Measurements from ENCODE around the gene GABRR1. TPM values are rescaled to one million over a fixed set of nuclear protein-coding genes. Genes with fewer than 3 reads are reported as not detected.

Gene GABRR1
- total RNA-seq, 2 experiments from 2014 or later: not detected

DNA sequence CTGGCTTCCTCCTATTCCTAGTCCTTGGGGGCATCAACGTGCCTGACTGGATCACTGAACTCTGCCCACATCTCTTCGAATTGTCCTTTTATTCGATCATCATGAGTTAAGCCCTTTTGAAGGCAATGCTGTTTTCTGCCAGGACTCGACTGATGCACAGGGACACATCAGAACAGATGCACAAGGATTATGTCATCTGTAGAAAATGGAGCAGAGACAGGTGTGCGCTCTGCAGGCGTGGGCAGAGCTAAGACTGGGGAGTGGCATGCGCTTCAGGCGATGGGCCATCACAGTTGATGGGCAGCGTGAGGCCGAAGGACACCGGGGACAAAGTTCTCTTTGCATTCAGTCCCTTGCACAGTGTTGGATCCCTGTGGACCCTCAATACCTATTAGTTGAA is 13.1 kb downstream of the GABRR1 start:
- TF ChIP-seq, protein P1, sequence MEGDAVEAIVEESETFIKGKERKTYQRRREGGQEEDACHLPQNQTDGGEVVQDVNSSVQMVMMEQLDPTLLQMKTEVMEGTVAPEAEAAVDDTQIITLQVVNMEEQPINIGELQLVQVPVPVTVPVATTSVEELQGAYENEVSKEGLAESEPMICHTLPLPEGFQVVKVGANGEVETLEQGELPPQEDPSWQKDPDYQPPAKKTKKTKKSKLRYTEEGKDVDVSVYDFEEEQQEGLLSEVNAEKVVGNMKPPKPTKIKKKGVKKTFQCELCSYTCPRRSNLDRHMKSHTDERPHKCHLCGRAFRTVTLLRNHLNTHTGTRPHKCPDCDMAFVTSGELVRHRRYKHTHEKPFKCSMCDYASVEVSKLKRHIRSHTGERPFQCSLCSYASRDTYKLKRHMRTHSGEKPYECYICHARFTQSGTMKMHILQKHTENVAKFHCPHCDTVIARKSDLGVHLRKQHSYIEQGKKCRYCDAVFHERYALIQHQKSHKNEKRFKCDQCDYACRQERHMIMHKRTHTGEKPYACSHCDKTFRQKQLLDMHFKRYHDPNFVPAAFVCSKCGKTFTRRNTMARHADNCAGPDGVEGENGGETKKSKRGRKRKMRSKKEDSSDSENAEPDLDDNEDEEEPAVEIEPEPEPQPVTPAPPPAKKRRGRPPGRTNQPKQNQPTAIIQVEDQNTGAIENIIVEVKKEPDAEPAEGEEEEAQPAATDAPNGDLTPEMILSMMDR (conservative IDR thresholded peaks at IDR 0.05; ENCODE audit: low read length): no peak
- TF ChIP-seq EZH2phosphoT487 (IDR thresholded peaks at IDR 0.05; ENCODE audit: borderline replicate concordance, low read depth, low read length): no peak
- Histone ChIP-seq H3K4me1 (ENCODE audit: insufficient read depth, low read length, poor library complexity, severe bottlenecking) (no peaks in the 10 kb centered on the region), H3K9me3 (ENCODE audit: low read length) (no peaks in the 10 kb centered on the region), H3K9me2 (ENCODE audit: insufficient read depth, low read length) (no peaks in the 10 kb centered on the region), H2AFZ (ENCODE audit: low read length) (no peak overlapping the region), H3K4me3 (ENCODE audit: low read depth, low read length, poor library complexity, severe bottlenecking) (no peak overlapping the region), H3K27ac (ENCODE audit: low read depth, low read length, poor library complexity, severe bottlenecking) (no peak overlapping the region), H3K36me3 (ENCODE audit: insufficient read depth, low read length) (no peaks in the 10 kb centered on the region), H3K4me2 (ENCODE audit: low read length) (no peak overlapping the region), H3K79me2 (ENCODE audit: insufficient read depth, low read depth, low read length) (no peaks in the 10 kb centered on the region), H4K20me1 (ENCODE audit: insufficient read depth, low read length) (no peaks in the 10 kb centered on the region)
- no TSS peak for BruUV-seq (replicated peaks)
- CTCF ChIA-PET (ENCODE audit: unreplicated experiment): no interaction called here
- POLR2A ChIA-PET: interaction anchor here (0.7 to 1.0 kb wide), 3 partner anchors 15 to 297 kb away, joined by 3 to 4 read pairs (median 3); no protein-coding TSS in a partner anchor
- DNase-seq (ENCODE audit: low spot score): no peak
- intact Hi-C loops (cut with micrococcal nuclease; ENCODE audit: unreplicated experiment): no loop called here

DNA sequence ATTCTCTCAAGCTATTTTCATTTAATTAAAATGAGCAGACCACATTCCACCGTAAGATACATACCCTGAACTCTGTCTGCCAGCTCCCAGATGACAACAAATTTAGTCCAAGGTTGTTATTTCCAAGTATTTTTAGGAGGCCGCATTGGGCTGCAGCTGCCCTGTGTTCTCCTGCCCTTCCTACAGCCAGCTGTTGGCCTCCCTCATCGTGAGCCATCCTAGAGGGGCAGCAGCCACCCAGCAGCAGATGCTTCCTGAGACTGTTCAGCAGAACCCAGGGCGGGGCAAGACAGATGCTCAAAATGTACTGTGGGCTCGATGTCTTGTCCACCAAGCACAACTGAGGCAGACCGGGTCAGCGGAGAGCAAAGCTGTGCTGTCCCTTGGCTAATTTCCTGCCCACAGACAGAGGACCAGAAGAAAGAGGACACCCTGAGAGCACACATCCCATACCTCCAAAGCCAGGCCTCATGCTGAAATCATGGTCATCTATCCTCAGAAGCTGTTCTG is 16.4 kb downstream of the GABRR1 start:
- no peak for TF ChIP-seq EZH2phosphoT487 (IDR thresholded peaks at IDR 0.05; ENCODE audit: borderline replicate concordance, low read depth, low read length)
- TF ChIP-seq, protein P1 (conservative IDR thresholded peaks at IDR 0.05; ENCODE audit: low read length): no peak
- Histone ChIP-seq H3K4me2 (ENCODE audit: low read length) (no peak overlapping the region), H2AFZ (ENCODE audit: low read length) (no peak overlapping the region), H3K4me3 (ENCODE audit: low read depth, low read length, poor library complexity, severe bottlenecking) (no peak overlapping the region), H3K27ac (ENCODE audit: low read depth, low read length, poor library complexity, severe bottlenecking) (no peak overlapping the region), H3K79me2 (ENCODE audit: insufficient read depth, low read depth, low read length) (no peaks in the 10 kb centered on the region), H3K36me3 (ENCODE audit: insufficient read depth, low read length) (no peaks in the 10 kb centered on the region), H3K9me3 (ENCODE audit: low read length) (no peaks in the 10 kb centered on the region), H3K4me1 (ENCODE audit: insufficient read depth, low read length, poor library complexity, severe bottlenecking) (no peaks in the 10 kb centered on the region), H3K9me2 (ENCODE audit: insufficient read depth, low read length) (no peaks in the 10 kb centered on the region), H4K20me1 (ENCODE audit: insufficient read depth, low read length) (no peaks in the 10 kb centered on the region)
- no peak for DNase-seq (ENCODE audit: low spot score)
- ChIA-PET POLR2A (interaction anchor here (0.6 to 1.5 kb wide), 6 partner anchors 10 to 716 kb away, joined by 3 to 5 read pairs (median 4); no protein-coding TSS in a partner anchor), CTCF (ENCODE audit: unreplicated experiment) (no interaction called here)
- BruUV-seq (replicated peaks): no TSS peak
- intact Hi-C loops (cut with micrococcal nuclease; ENCODE audit: unreplicated experiment): no loop called here

DNA sequence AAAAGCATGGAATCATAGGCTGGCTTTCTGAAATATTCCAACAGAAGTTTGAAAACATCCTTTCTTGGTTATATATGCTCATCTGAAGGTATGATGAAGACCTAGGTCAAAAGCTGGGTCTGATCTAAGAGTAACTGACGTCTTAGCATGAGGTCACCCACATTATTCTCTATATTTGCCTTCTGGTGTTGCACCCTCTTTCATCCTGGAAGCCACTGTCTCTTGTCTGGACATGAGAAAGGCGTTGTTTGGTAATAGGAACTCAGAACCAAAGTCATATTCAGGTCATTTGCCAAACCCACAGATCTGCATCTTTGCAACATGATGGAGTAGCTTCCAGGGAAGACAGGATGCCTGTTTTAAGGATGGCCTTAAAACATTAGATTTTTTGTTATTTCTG is 17.6 kb downstream of the GABRR1 start:
- BruUV-seq (replicated peaks): no TSS peak
- Histone ChIP-seq H3K27ac (ENCODE audit: low read depth, low read length, poor library complexity, severe bottlenecking) (no peak overlapping the region), H3K4me1 (ENCODE audit: insufficient read depth, low read length, poor library complexity, severe bottlenecking) (no peaks in the 10 kb centered on the region), H3K79me2 (ENCODE audit: insufficient read depth, low read depth, low read length) (no peaks in the 10 kb centered on the region), H2AFZ (ENCODE audit: low read length) (no peak overlapping the region), H4K20me1 (ENCODE audit: insufficient read depth, low read length) (no peaks in the 10 kb centered on the region), H3K4me2 (ENCODE audit: low read length) (no peak overlapping the region), H3K9me3 (ENCODE audit: low read length) (peaks cover 5% of the 10 kb centered on the region), H3K36me3 (ENCODE audit: insufficient read depth, low read length) (no peaks in the 10 kb centered on the region), H3K4me3 (ENCODE audit: low read depth, low read length, poor library complexity, severe bottlenecking) (no peak overlapping the region), H3K9me2 (ENCODE audit: insufficient read depth, low read length) (no peaks in the 10 kb centered on the region)
- TF ChIP-seq, protein P1 (conservative IDR thresholded peaks at IDR 0.05; ENCODE audit: low read length): no peak
- no peak for TF ChIP-seq EZH2phosphoT487 (IDR thresholded peaks at IDR 0.05; ENCODE audit: borderline replicate concordance, low read depth, low read length)
- intact Hi-C loops (cut with micrococcal nuclease; ENCODE audit: unreplicated experiment): no loop called here
- CTCF ChIA-PET (ENCODE audit: unreplicated experiment): no interaction called here
- POLR2A ChIA-PET: interaction anchor here (0.6 kb wide), 1 partner anchor 96 kb away, joined by 3 read pairs; no protein-coding TSS in a partner anchor
- DNase-seq (ENCODE audit: low spot score): no peak

Measured in OCI-LY7 (cell line).